Suprapubic skin (tissue), 4 donors: ENCODE data around the gene MYBPH.

Source experiments
- CTCF ChIP-seq, 2 donors: fragments of 200-600 bp in 1 of 2; fragments of 450-650 bp in 1 of 2; sonication (generic) in 1 of 2; IDR thresholded peaks; one replicate each; pipeline ENCODE4 v1.5.1; 2016 to 2019; ENCODE audit warnings: antibody characterized with exemption in 2 of 2, mild to moderate bottlenecking in 1 of 2, moderate library complexity in 1 of 2
- EP300 ChIP-seq: sonication (generic); formaldehyde crosslinking; IDR thresholded peaks from one replicate; pipeline ENCODE4 v1.6.1; 2017; ENCODE audit warnings: antibody characterized with exemption
- POLR2AphosphoS5 ChIP-seq, 3 donors: sonication (generic); formaldehyde crosslinking; IDR thresholded peaks; one replicate each; pipeline ENCODE4 v1.6.1; 2017; ENCODE audit warnings: antibody characterized with exemption in 3 of 3

- TF ChIP-seq POLR2AphosphoS5 (IDR thresholded peaks at IDR 0.05) (no peak), CTCF (IDR thresholded peaks at IDR 0.05) (no peak), EP300 (no peak)
These were observed 44.3 kb upstream of the MYBPH start for GRCh38 chr1:203219934-203220333.
